ENCODE data around the gene DIAPH3.

The DIAPH3 gene

GRCh38 chr13:59879281-59879680 lies 284.4 kb downstream of the DIAPH3 start:
- no peaks in the 10 kb centered on the region for H3K9me3 ChIP-seq (ENCODE audit: control insufficient read depth, insufficient read depth, low read length)
- no peaks in the 10 kb centered on the region for H3F3A ChIP-seq (ENCODE audit: control insufficient read depth, insufficient read depth)
- H3K9me2 ChIP-seq (replicated peaks; ENCODE audit: control insufficient read depth, low read length), result no peaks in the 10 kb centered on the region
- no peak overlapping the region for H3K4me3 ChIP-seq (ENCODE audit: low read length)
- H3K4me2 ChIP-seq (ENCODE audit: low read length), result no peak overlapping the region
- TF ChIP-seq EZH2phosphoT487 (IDR thresholded peaks at IDR 0.05; ENCODE audit: borderline replicate concordance, low read length) (no peak), CTCF (IDR thresholded peaks at IDR 0.05; ENCODE audit: low read depth, low read length, poor library complexity, severe bottlenecking) (no peak)
- H4K20me1 ChIP-seq (ENCODE audit: control insufficient read depth, insufficient read depth, low read depth, low read length), result no peaks in the 10 kb centered on the region
- no peaks in the 10 kb centered on the region for H3K79me2 ChIP-seq (ENCODE audit: control insufficient read depth, low read length)
- H3K36me3 ChIP-seq (ENCODE audit: control insufficient read depth, low read length), result peaks cover 21% of the 10 kb centered on the region
- no peaks in the 10 kb centered on the region for H3K27me3 ChIP-seq (ENCODE audit: control insufficient read depth, low read length)
- H3K4me1 ChIP-seq (ENCODE audit: control insufficient read depth, low read length), result no peaks in the 10 kb centered on the region
- H3K27ac ChIP-seq (ENCODE audit: low read depth, low read length), result no peak overlapping the region

- Histone ChIP-seq H3K9me2 (replicated peaks; ENCODE audit: control insufficient read depth, low read length) (no peaks in the 10 kb centered on the region), H3K27ac (ENCODE audit: low read depth, low read length) (no peak overlapping the region), H3K27me3 (ENCODE audit: control insufficient read depth, low read length) (no peaks in the 10 kb centered on the region), H4K20me1 (ENCODE audit: control insufficient read depth, insufficient read depth, low read depth, low read length) (no peaks in the 10 kb centered on the region), H3K36me3 (ENCODE audit: control insufficient read depth, low read length) (peaks cover 21% of the 10 kb centered on the region), H3K4me3 (ENCODE audit: low read length) (no peak overlapping the region), H3F3A (ENCODE audit: control insufficient read depth, insufficient read depth) (no peaks in the 10 kb centered on the region), H3K4me1 (ENCODE audit: control insufficient read depth, low read length) (no peaks in the 10 kb centered on the region), H3K4me2 (ENCODE audit: low read length) (no peak overlapping the region), H3K79me2 (ENCODE audit: control insufficient read depth, low read length) (no peaks in the 10 kb centered on the region), H3K9me3 (ENCODE audit: control insufficient read depth, insufficient read depth, low read length) (no peaks in the 10 kb centered on the region)
- no peak for TF ChIP-seq CTCF (IDR thresholded peaks at IDR 0.05; ENCODE audit: low read depth, low read length, poor library complexity, severe bottlenecking)
- TF ChIP-seq EZH2phosphoT487 (IDR thresholded peaks at IDR 0.05; ENCODE audit: borderline replicate concordance, low read length), result no peak
These were observed 285.8 kb downstream of the DIAPH3 start for GRCh38 chr13:59877933-59878332.

- H3K9me3 ChIP-seq (ENCODE audit: control insufficient read depth, insufficient read depth, low read length), result no peaks in the 10 kb centered on the region
- no peak overlapping the region for H3K27ac ChIP-seq (ENCODE audit: low read depth, low read length)
- no peaks in the 10 kb centered on the region for H3F3A ChIP-seq (ENCODE audit: control insufficient read depth, insufficient read depth)
- H3K4me1 ChIP-seq (ENCODE audit: control insufficient read depth, low read length), result no peaks in the 10 kb centered on the region
- H3K4me2 ChIP-seq (ENCODE audit: low read length), result no peak overlapping the region
- H3K4me3 ChIP-seq (ENCODE audit: low read length), result no peak overlapping the region
- H4K20me1 ChIP-seq (ENCODE audit: control insufficient read depth, insufficient read depth, low read depth, low read length), result no peaks in the 10 kb centered on the region
- H3K79me2 ChIP-seq (ENCODE audit: control insufficient read depth, low read length), result no peaks in the 10 kb centered on the region
- H3K9me2 ChIP-seq (replicated peaks; ENCODE audit: control insufficient read depth, low read length), result no peaks in the 10 kb centered on the region
- no peak for TF ChIP-seq EZH2phosphoT487 (IDR thresholded peaks at IDR 0.05; ENCODE audit: borderline replicate concordance, low read length)
- no peak for TF ChIP-seq CTCF (IDR thresholded peaks at IDR 0.05; ENCODE audit: low read depth, low read length, poor library complexity, severe bottlenecking)
- no peaks in the 10 kb centered on the region for H3K27me3 ChIP-seq (ENCODE audit: control insufficient read depth, low read length)
- H3K36me3 ChIP-seq (ENCODE audit: control insufficient read depth, low read length), result peaks cover 21% of the 10 kb centered on the region
These were observed 288.8 kb downstream of the DIAPH3 start for GRCh38 chr13:59874973-59875372.

- H3K4me1 ChIP-seq (ENCODE audit: control insufficient read depth, low read length), result no peaks in the 10 kb centered on the region
These were observed 289.9 kb downstream of the DIAPH3 start for GRCh38 chr13:59873856-59874255.

More at GRCh38 chr13:59873856-59874255, 289.9 kb downstream of the DIAPH3 start:
- Histone ChIP-seq H4K20me1 (ENCODE audit: control insufficient read depth, insufficient read depth, low read depth, low read length) (no peaks in the 10 kb centered on the region), H3K27ac (ENCODE audit: low read depth, low read length) (no peak overlapping the region), H3K4me3 (ENCODE audit: low read length) (no peak overlapping the region), H3K4me2 (ENCODE audit: low read length) (no peak overlapping the region), H3K79me2 (ENCODE audit: control insufficient read depth, low read length) (no peaks in the 10 kb centered on the region), H3K9me2 (replicated peaks; ENCODE audit: control insufficient read depth, low read length) (no peaks in the 10 kb centered on the region), H3K27me3 (ENCODE audit: control insufficient read depth, low read length) (no peaks in the 10 kb centered on the region), H3K36me3 (ENCODE audit: control insufficient read depth, low read length) (peaks cover 15% of the 10 kb centered on the region; the same call in 1 of the 2 replicates), H3K9me3 (ENCODE audit: control insufficient read depth, insufficient read depth, low read length) (no peaks in the 10 kb centered on the region), H3F3A (ENCODE audit: control insufficient read depth, insufficient read depth) (no peaks in the 10 kb centered on the region)
- TF ChIP-seq EZH2phosphoT487 (IDR thresholded peaks at IDR 0.05; ENCODE audit: borderline replicate concordance, low read length) (no peak), CTCF (IDR thresholded peaks at IDR 0.05; ENCODE audit: low read depth, low read length, poor library complexity, severe bottlenecking) (no peak)

Measured in DOHH2 (cell line).